GM23248 (cell line): Measurements from ENCODE around the gene DYRK1A. TPM values are rescaled to one million over a fixed set of nuclear protein-coding genes. Genes with fewer than 3 reads are reported as not detected.
"Not testable (repeated sequence)": the region's sequence is repeated elsewhere in the genome, so short reads cannot be mapped to it uniquely, and the experiment has no call there.

Source experiments
- DNase-seq: peaks from one replicate; pipeline ENCODE4 v3.0.0-alpha.2; 2015
- H2AFZ ChIP-seq: fragments of 200-600 bp; sonication (generic); 2 replicates; pipeline ENCODE4 v1.6.1; 2016; ENCODE audit warnings: antibody characterized with exemption
- H3F3A ChIP-seq: fragments of 200-600 bp; sonication (generic); 2 replicates; pipeline ENCODE4 v1.6.1; 2016; ENCODE audit warnings: mild to moderate bottlenecking, antibody characterized with exemption, mixed run types; ENCODE audit not compliant: insufficient read depth
- H3K27ac ChIP-seq: fragments of 200-600 bp; sonication (generic); 2 replicates; pipeline ENCODE4 v1.5.1; 2016; ENCODE audit warnings: mild to moderate bottlenecking
- H3K27me3 ChIP-seq: fragments of 200-600 bp; sonication (generic); replicated peaks from 2 replicates; pipeline ENCODE4 v1.6.1; 2016; ENCODE audit warnings: mild to moderate bottlenecking; ENCODE audit not compliant: insufficient read depth
- H3K36me3 ChIP-seq: fragments of 200-600 bp; sonication (generic); 2 replicates; pipeline ENCODE4 v1.6.1; 2016; ENCODE audit warnings: low read depth, mild to moderate bottlenecking
- H3K4me1 ChIP-seq: fragments of 200-600 bp; sonication (generic); 2 replicates; pipeline ENCODE4 v1.6.1; 2016; ENCODE audit warnings: mild to moderate bottlenecking; ENCODE audit not compliant: insufficient read depth
- H3K4me2 ChIP-seq: fragments of 200-600 bp; sonication (generic); one replicate; pipeline ENCODE4 v1.6.1; 2016; ENCODE audit warnings: mild to moderate bottlenecking; ENCODE audit not compliant: unreplicated experiment
- H3K4me3 ChIP-seq: fragments of 200-600 bp; sonication (generic); 2 replicates; pipeline ENCODE4 v1.5.1; 2016; ENCODE audit warnings: mild to moderate bottlenecking
- H3K79me2 ChIP-seq: fragments of 200-600 bp; sonication (generic); 2 replicates; pipeline ENCODE4 v1.6.1; 2016; ENCODE audit warnings: mild to moderate bottlenecking; ENCODE audit not compliant: insufficient read depth
- H3K9ac ChIP-seq: fragments of 200-600 bp; sonication (generic); 2 replicates; pipeline ENCODE4 v1.6.1; 2016; ENCODE audit warnings: mild to moderate bottlenecking
- H3K9me2 ChIP-seq: fragments of 200-600 bp; sonication (generic); 2 replicates; pipeline ENCODE4 v1.6.1; 2016; ENCODE audit warnings: mixed run types, mild to moderate bottlenecking, moderate library complexity; ENCODE audit not compliant: insufficient read depth
- H3K9me3 ChIP-seq: fragments of 200-600 bp; sonication (generic); one replicate; pipeline ENCODE4 v1.6.1; 2017; ENCODE audit warnings: low read depth
- H4K20me1 ChIP-seq: fragments of 200-600 bp; sonication (generic); 2 replicates; pipeline ENCODE4 v1.6.0; 2016; ENCODE audit not compliant: insufficient read depth
- EZH2 ChIP-seq: fragments of 200-600 bp; sonication (generic); IDR thresholded peaks from 2 replicates; pipeline ENCODE4 v1.6.1; 2018; ENCODE audit warnings: antibody characterized with exemption, mild to moderate bottlenecking; ENCODE audit not compliant: insufficient read depth, poor library complexity, severe bottlenecking
- EZH2phosphoT487 ChIP-seq: fragments of 200-600 bp; sonication (generic); IDR thresholded peaks from 2 replicates; pipeline ENCODE4 v1.6.1; 2018; ENCODE audit warnings: antibody characterized with exemption, moderate library complexity, mild to moderate bottlenecking, low read depth; ENCODE audit not compliant: insufficient read depth
- WGBS, 2 experiments: methylation state at CpG; one replicate each; pipeline ENCODE4 v1.1.6; 2015 to 2017; ENCODE audit warnings: low lambda C conversion rate in 2 of 2, low coverage in 1 of 2; ENCODE audit errors: missing lambda C conversion rate in 2 of 2; 5-methylcytosine and 5-hydroxymethylcytosine counted together
- in situ Hi-C: fragments of 300-500 bp; cut with MboI; formaldehyde crosslinking; loops from 2 replicates; pipeline ENCODE4 v1.15.0; 2020
- polyA plus RNA-seq: library from polyadenylated mRNA; unstranded; fragments of >200 nt; fragmentation: Nextera tagmentation; extraction: Ambion mirVana; gene quantifications from 2 replicates; pipeline ENCODE4 v1.2.1, GENCODE V29; 2016
- total RNA-seq: library from RNA; depleted of rRNA; stranded (reverse); fragments of >200 nt; shearing (Covaris generic); gene quantifications from 2 replicates; pipeline ENCODE4 v1.2.3, GENCODE V29; 2014; rRNA removed

The DYRK1A gene
- 36.5 and 41.3 TPM in 2 replicates for total RNA-seq
- polyA plus RNA-seq: 1.8 and 2.5 TPM in 2 replicates

DNA sequence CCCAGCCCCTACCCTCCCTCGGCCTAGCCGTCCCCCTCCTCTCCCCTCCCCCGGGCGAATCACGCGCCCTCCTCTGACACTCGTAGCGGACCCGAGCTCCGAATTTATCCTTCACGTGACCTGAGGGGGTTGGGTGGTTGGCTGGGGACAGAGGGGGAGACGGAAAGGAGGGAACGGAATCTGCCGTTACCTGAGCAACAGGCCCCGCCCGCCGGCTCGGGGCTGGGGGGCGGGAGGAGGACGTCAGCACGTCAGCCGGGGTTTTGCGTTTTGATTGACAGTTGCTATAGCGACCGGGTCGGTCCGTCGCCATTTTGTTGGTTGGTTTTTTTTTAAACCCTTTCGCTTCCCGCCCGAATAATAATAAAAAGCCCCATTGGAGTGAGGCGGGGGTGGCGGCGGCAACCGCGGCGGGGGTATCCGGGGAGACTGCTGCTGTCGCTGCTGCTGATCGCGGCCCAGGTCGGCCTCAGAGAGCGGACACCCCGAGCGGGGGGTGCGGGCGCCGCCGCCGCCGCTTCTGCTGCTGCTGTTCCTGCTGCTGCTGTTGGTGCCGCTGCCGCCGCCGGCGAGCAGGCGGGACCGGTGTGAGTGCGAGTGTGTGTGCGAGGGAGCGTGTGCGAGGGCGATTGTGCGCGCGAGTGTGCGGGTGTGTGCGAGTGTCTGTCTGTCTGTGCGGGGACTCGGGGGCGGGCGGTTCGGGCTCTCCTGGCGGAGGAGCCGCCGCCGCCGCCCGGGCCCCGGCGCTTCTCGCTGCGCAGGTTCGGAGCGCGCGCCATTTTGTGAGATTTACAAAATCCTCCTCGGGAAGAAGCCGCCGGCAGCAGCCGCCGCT is at the start of gene DYRK1A:
Gene DYRK1A (plus strand): TSS at position 292 of the 835 bp plus-strand sequence. CDS start 53,602 bp downstream, outside the sequence.
- H3F3A ChIP-seq: peaks cover 42% of the 10 kb centered on the region
- H3K4me1 ChIP-seq: peaks cover 34% of the 10 kb centered on the region
- H3K9ac ChIP-seq: peak within 1 kb of the TSS; percentile 89
- in situ Hi-C loops: no loop called here
- H4K20me1 ChIP-seq: no peaks in the 10 kb centered on the region; the same call in 1 of the 2 replicates
- H3K27ac ChIP-seq: peak within 1 kb of the TSS; percentile 95
- no peaks in the 10 kb centered on the region for H3K9me3 ChIP-seq
- H2AFZ ChIP-seq: peak within 1 kb of the TSS; percentile 82
- TF ChIP-seq EZH2phosphoT487 (no peak), EZH2 (no peak)
- H3K9me2 ChIP-seq: no peaks in the 10 kb centered on the region
- WGBS, 2 experiments: 0 to 1% methylated on average over 42 to 89 of the region's 92 CpGs
- H3K4me3 ChIP-seq: peak within 1 kb of the TSS; percentile 79
- H3K36me3 ChIP-seq: no peaks in the 10 kb centered on the region
- H3K4me2 ChIP-seq: peak within 1 kb of the TSS; percentile 97
- peaks cover 48% of the 10 kb centered on the region for H3K79me2 ChIP-seq
- peak; percentile 98 for DNase-seq
- H3K27me3 ChIP-seq: no peaks in the 10 kb centered on the region

DNA sequence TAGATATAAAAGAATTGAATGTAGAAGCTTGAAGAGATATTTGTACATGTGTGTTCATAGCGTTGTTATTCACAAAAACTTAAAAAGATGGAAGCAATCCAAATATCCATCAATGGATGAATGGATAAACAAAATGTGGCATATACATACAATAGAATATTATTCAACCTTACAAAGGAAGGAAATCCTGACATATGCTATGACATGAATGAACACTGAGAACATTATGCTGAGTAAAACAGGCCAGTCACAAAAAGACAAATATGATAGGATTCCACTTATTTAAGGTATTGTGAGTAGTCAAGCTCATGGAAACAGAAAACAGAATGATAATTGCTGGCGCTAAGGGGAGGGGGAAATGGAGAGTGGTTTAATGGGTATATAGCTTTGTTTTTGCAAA is 47.0 kb upstream of the DYRK1A start:
- TF ChIP-seq EZH2 (no peak), EZH2phosphoT487 (no peak)
- no peaks in the 10 kb centered on the region for H3F3A ChIP-seq
- no peak for DNase-seq
- H3K36me3 ChIP-seq: no peaks in the 10 kb centered on the region
- H3K4me3 ChIP-seq: no peak overlapping the region
- no peaks in the 10 kb centered on the region for H3K4me1 ChIP-seq
- H3K27me3 ChIP-seq: no peaks in the 10 kb centered on the region
- no peak overlapping the region for H3K4me2 ChIP-seq
- H3K27ac ChIP-seq: no peak overlapping the region
- in situ Hi-C loops: no loop called here
- H4K20me1 ChIP-seq: no peaks in the 10 kb centered on the region
- WGBS, 2 experiments: 89 to 90% methylated on average over 2 of the region's 2 CpGs
- no peak overlapping the region for H3K9ac ChIP-seq
- H2AFZ ChIP-seq: no peak overlapping the region
- H3K9me3 ChIP-seq: no peaks in the 10 kb centered on the region
- H3K79me2 ChIP-seq: no peaks in the 10 kb centered on the region
- H3K9me2 ChIP-seq: no peaks in the 10 kb centered on the region

DNA sequence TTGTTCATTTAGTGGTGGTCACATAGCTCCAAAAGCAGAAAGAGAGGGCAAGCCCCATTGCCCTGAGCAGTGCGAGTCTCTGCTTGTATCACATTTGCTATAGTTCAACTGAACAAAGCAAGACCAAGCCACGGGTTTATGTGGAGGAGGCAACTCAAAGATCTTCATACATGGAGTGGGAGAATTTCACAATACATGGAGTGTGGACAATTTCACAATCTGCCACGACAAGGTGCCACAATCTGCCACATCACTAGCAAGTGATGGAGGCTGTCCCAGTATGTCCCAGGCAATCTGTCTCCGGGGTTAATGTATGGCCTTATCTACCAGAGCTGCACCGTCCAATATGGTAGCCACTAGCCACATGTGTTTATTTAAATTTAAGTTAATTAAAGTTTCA is 44.5 kb upstream of the DYRK1A start:
- Histone ChIP-seq H3K79me2 (no peaks in the 10 kb centered on the region), H4K20me1 (no peaks in the 10 kb centered on the region), H3K27me3 (no peaks in the 10 kb centered on the region), H2AFZ (no peak overlapping the region), H3K4me3 (no peak overlapping the region), H3K4me1 (no peaks in the 10 kb centered on the region), H3F3A (no peaks in the 10 kb centered on the region), H3K4me2 (no peak overlapping the region), H3K9me2 (no peaks in the 10 kb centered on the region), H3K9me3 (no peaks in the 10 kb centered on the region), H3K9ac (no peak overlapping the region), H3K36me3 (no peaks in the 10 kb centered on the region), H3K27ac (no peak overlapping the region)
- in situ Hi-C loops: no loop called here
- DNase-seq: no peak
- no peak for TF ChIP-seq EZH2phosphoT487
- 51 to 58% methylated on average over 5 of the region's 5 CpGs for WGBS, 2 experiments

DNA sequence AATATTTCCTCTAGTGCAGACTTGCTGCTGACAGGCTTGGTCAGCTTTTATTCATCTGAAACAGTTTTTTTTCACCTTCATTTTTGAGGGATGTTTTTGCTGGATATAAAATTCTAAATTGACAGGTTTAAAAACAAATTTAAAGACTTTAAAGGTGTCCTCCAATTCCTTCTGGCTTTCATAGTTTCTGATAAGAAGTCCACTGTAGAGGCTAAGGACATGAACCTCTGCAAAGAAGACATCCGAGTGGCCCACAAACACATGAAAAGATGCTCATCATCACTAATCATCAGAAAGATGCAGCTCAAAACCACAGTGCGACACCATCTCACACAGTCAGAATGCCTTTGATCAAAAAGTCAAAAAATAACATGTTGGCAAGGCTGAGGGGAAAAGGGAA is 42.0 kb upstream of the DYRK1A start:
- Histone ChIP-seq H3K27me3 (no peaks in the 10 kb centered on the region), H3K36me3 (no peaks in the 10 kb centered on the region), H3F3A (no peaks in the 10 kb centered on the region), H3K4me1 (no peaks in the 10 kb centered on the region), H3K4me3 (no peak overlapping the region), H3K9me3 (no peaks in the 10 kb centered on the region), H3K9ac (no peak overlapping the region), H3K79me2 (no peaks in the 10 kb centered on the region), H2AFZ (no peak overlapping the region), H3K27ac (no peak overlapping the region), H4K20me1 (no peaks in the 10 kb centered on the region), H3K9me2 (no peaks in the 10 kb centered on the region), H3K4me2 (no peak overlapping the region)
- no peak for DNase-seq
- TF ChIP-seq EZH2 (no peak), EZH2phosphoT487 (no peak)
- WGBS, 2 experiments: 80 to 83% methylated on average over 2 of the region's 2 CpGs
- in situ Hi-C loops: no loop called here

DNA sequence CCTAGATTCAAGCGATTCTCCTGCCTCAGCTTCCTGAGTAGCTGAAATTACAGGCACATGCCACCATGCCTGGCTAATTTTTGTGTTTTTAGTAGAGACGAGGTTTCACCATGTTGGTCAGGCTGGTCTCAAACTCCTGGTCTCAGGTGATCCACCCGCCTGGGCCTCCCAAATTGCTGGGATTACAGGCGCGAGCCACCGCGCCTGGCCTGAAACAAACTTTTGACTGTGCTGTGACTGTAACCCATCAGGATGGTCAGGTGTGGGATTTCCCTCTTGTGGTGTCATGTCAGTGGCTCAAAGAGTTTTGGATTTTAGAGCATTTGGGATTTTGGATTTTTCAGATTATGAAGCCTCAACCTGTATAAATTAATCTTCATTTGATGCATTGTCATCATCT is 38.4 kb upstream of the DYRK1A start:
- H3K4me1 ChIP-seq, H3K4me3 ChIP-seq, in situ Hi-C loops, H3K9me3 ChIP-seq, H3F3A ChIP-seq, H3K79me2 ChIP-seq, H2AFZ ChIP-seq, H3K4me2 ChIP-seq, H3K27ac ChIP-seq, H4K20me1 ChIP-seq, DNase-seq, H3K27me3 ChIP-seq, H3K36me3 ChIP-seq, H3K9me2 ChIP-seq, H3K9ac ChIP-seq: not testable (repeated sequence)
- 84 to 86% methylated on average over 7 of the region's 7 CpGs for WGBS, 2 experiments
